Activated CD4-positive, alpha-beta T cell treated with anti-CD3 and anti-CD28 coated beads, Interleukin-2, amount 10 ng/mL, durations not matched to agents 24 days and 14 days (primary cell): Measurements from ENCODE around the gene ELP1. TPM values are rescaled to one million over a fixed set of nuclear protein-coding genes. Genes with fewer than 3 reads are reported as not detected.
"Not testable (repeated sequence)": the region's sequence is repeated elsewhere in the genome, so short reads cannot be mapped to it uniquely, and the experiment has no call there.

Experiments
- DNase-seq: peaks from one replicate; pipeline ENCODE4 v3.0.0; 2022
- H3K27ac Mint-ChIP-seq: one replicate; pipeline ENCODE4 v1.8.0; 2022; ENCODE audit warnings: mild to moderate bottlenecking, mixed read lengths
- H3K27me3 Mint-ChIP-seq: one replicate; pipeline ENCODE4 v1.8.0; 2022; ENCODE audit warnings: mixed read lengths
- H3K36me3 Mint-ChIP-seq: one replicate; pipeline ENCODE4 v1.8.0; 2022; ENCODE audit warnings: low read depth, mild to moderate bottlenecking, mixed read lengths
- H3K4me1 Mint-ChIP-seq: one replicate; pipeline ENCODE4 v1.8.0; 2021; ENCODE audit warnings: mixed read lengths
- H3K4me3 Mint-ChIP-seq: one replicate; pipeline ENCODE4 v1.8.0; 2022; ENCODE audit warnings: mild to moderate bottlenecking, moderate library complexity, mixed read lengths
- H3K9me3 Mint-ChIP-seq: one replicate; pipeline ENCODE4 v1.8.0; 2021; ENCODE audit warnings: mixed read lengths
- intact Hi-C: fragments of 100-400 bp; cut with micrococcal nuclease; formaldehyde crosslinking; loops from one replicate; pipeline ENCODE4 v1.15.1; 2023
- total RNA-seq: library from RNA; stranded (reverse); gene quantifications from 2 replicates; pipeline ENCODE4 v1.2.3, GENCODE V29; 2022

ELP1 gene
- total RNA-seq, 1 donor from 2014 or later, result 35.2 TPM

- no peak for DNase-seq
- H3K36me3 Mint-ChIP-seq, result no peaks in the 10 kb centered on the region
- H3K27ac Mint-ChIP-seq, result no peak within 1 kb of the TSS
- intact Hi-C loops, result no loop called here
- peaks cover 2% of the 10 kb centered on the region for H3K4me1 Mint-ChIP-seq
- no peaks in the 10 kb centered on the region for H3K9me3 Mint-ChIP-seq
- H3K4me3 Mint-ChIP-seq, result no peak within 1 kb of the TSS
- H3K27me3 Mint-ChIP-seq, result no peaks in the 10 kb centered on the region
These were observed 71.9 kb downstream of the ELP1 start, which contains the start of gene ACTL7A for GRCh38 chr9:108861997-108862396. Gene ACTL7A (plus strand): TSS chr9:108862266. CDS start chr9:108862323, 57 bp downstream.

- no peaks in the 10 kb centered on the region for H3K27me3 Mint-ChIP-seq
- no peak overlapping the region for H3K27ac Mint-ChIP-seq
- no peak overlapping the region for H3K4me3 Mint-ChIP-seq
These were observed 72.5 kb downstream of the ELP1 start for GRCh38 chr9:108861464-108861863.

GRCh38 chr9:108860764-108861163, 73.2 kb downstream of the ELP1 start:
- intact Hi-C loops, result no loop called here
- no peak overlapping the region for H3K27ac Mint-ChIP-seq
- H3K4me3 Mint-ChIP-seq, result no peak overlapping the region
- H3K27me3 Mint-ChIP-seq, result no peaks in the 10 kb centered on the region
- no peaks in the 10 kb centered on the region for H3K9me3 Mint-ChIP-seq
- peaks cover 2% of the 10 kb centered on the region for H3K4me1 Mint-ChIP-seq
- no peaks in the 10 kb centered on the region for H3K36me3 Mint-ChIP-seq
- DNase-seq, result no peak

More at GRCh38 chr9:108861464-108861863, 72.5 kb downstream of the ELP1 start:
- intact Hi-C loops, result no loop called here
- Mint-ChIP-seq H3K9me3 (no peaks in the 10 kb centered on the region), H3K36me3 (no peaks in the 10 kb centered on the region), H3K4me1 (peaks cover 2% of the 10 kb centered on the region)
- no peak for DNase-seq

GRCh38 chr9:108860354-108860753, 73.6 kb downstream of the ELP1 start:
- no peaks in the 10 kb centered on the region for H3K27me3 Mint-ChIP-seq
- no peaks in the 10 kb centered on the region for H3K9me3 Mint-ChIP-seq
- H3K36me3 Mint-ChIP-seq, result no peaks in the 10 kb centered on the region
- DNase-seq, result no peak
- no peak overlapping the region for H3K4me3 Mint-ChIP-seq
- intact Hi-C loops, result no loop called here
- H3K4me1 Mint-ChIP-seq, result peaks cover 2% of the 10 kb centered on the region
- H3K27ac Mint-ChIP-seq, result no peak overlapping the region

- H3K27ac Mint-ChIP-seq, result no peak overlapping the region
- intact Hi-C loops, result no loop called here
- H3K9me3 Mint-ChIP-seq, result no peaks in the 10 kb centered on the region
- no peaks in the 10 kb centered on the region for H3K27me3 Mint-ChIP-seq
- H3K4me3 Mint-ChIP-seq, result no peak overlapping the region
- H3K4me1 Mint-ChIP-seq, result peaks cover 2% of the 10 kb centered on the region
- no peak for DNase-seq
- no peaks in the 10 kb centered on the region for H3K36me3 Mint-ChIP-seq
These were observed 74.3 kb downstream of the ELP1 start for GRCh38 chr9:108859459-108860114.

- H3K27me3 Mint-ChIP-seq, result no peaks in the 10 kb centered on the region
- no peak for DNase-seq
- intact Hi-C loops, result no loop called here
- peak overlapping the region; percentile 12 for H3K27ac Mint-ChIP-seq
- H3K4me3 Mint-ChIP-seq, result no peak overlapping the region
- H3K36me3 Mint-ChIP-seq, result no peaks in the 10 kb centered on the region
- no peaks in the 10 kb centered on the region for H3K9me3 Mint-ChIP-seq
- H3K4me1 Mint-ChIP-seq, result peaks cover 2% of the 10 kb centered on the region
These were observed 76.4 kb downstream of the ELP1 start for GRCh38 chr9:108857572-108857971.

- DNase-seq, result no peak
- H3K4me3 Mint-ChIP-seq, result no peak within 1 kb of the TSS
- intact Hi-C loops, result no loop called here
- H3K36me3 Mint-ChIP-seq, result no peaks in the 10 kb centered on the region
- H3K27me3 Mint-ChIP-seq, result peaks cover 2% of the 10 kb centered on the region
- H3K27ac Mint-ChIP-seq, result no peak within 1 kb of the TSS
- no peaks in the 10 kb centered on the region for H3K9me3 Mint-ChIP-seq
- peaks cover 2% of the 10 kb centered on the region for H3K4me1 Mint-ChIP-seq
These were observed 78.0 kb downstream of the ELP1 start, which contains the start of gene ACTL7B for GRCh38 chr9:108855888-108856287. Gene ACTL7B (minus strand): TSS chr9:108855986. CDS start chr9:108855930, 56 bp downstream.

- intact Hi-C loops, result no loop called here
- Mint-ChIP-seq H3K36me3 (no peaks in the 10 kb centered on the region), H3K4me3 (no peak overlapping the region), H3K4me1 (peaks cover 2% of the 10 kb centered on the region), H3K9me3 (no peaks in the 10 kb centered on the region), H3K27me3 (peaks cover 2% of the 10 kb centered on the region), H3K27ac (no peak overlapping the region)
- no peak for DNase-seq
These were observed 78.4 kb downstream of the ELP1 start for GRCh38 chr9:108855529-108855886.

GRCh38 chr9:108854641-108855528, 79.0 kb downstream of the ELP1 start:
- intact Hi-C loops, result no loop called here
- Mint-ChIP-seq H3K9me3 (no peaks in the 10 kb centered on the region), H3K4me3 (no peak overlapping the region), H3K36me3 (no peaks in the 10 kb centered on the region), H3K27ac (no peak overlapping the region), H3K27me3 (peaks cover 2% of the 10 kb centered on the region), H3K4me1 (peaks cover 2% of the 10 kb centered on the region)
- no peak for DNase-seq

GRCh38 chr9:108854094-108854493, 79.8 kb downstream of the ELP1 start:
- Mint-ChIP-seq H3K36me3 (no peaks in the 10 kb centered on the region), H3K4me3 (no peak overlapping the region), H3K27ac (no peak overlapping the region), H3K9me3 (no peaks in the 10 kb centered on the region), H3K27me3 (peaks cover 2% of the 10 kb centered on the region), H3K4me1 (no peaks in the 10 kb centered on the region)
- intact Hi-C loops, result no loop called here
- no peak for DNase-seq

GRCh38 chr9:108852079-108852478, 81.8 kb downstream of the ELP1 start:
- Mint-ChIP-seq H3K4me1 (no peaks in the 10 kb centered on the region), H3K4me3 (no peak overlapping the region), H3K27me3 (peaks cover 2% of the 10 kb centered on the region), H3K36me3 (no peaks in the 10 kb centered on the region), H3K9me3 (no peaks in the 10 kb centered on the region), H3K27ac (no peak overlapping the region)
- intact Hi-C loops, result no loop called here
- DNase-seq, result no peak

- intact Hi-C loops, result no loop called here
- Mint-ChIP-seq H3K36me3 (no peaks in the 10 kb centered on the region), H3K4me1 (no peaks in the 10 kb centered on the region), H3K27ac (no peak overlapping the region), H3K27me3 (peaks cover 4% of the 10 kb centered on the region), H3K4me3 (no peak overlapping the region), H3K9me3 (no peaks in the 10 kb centered on the region)
- DNase-seq, result no peak
These were observed 82.8 kb downstream of the ELP1 start for GRCh38 chr9:108851138-108851537.

GRCh38 chr9:108850293-108850897, 83.5 kb downstream of the ELP1 start:
- intact Hi-C loops, result no loop called here
- no peaks in the 10 kb centered on the region for H3K36me3 Mint-ChIP-seq
- no peak overlapping the region for H3K27ac Mint-ChIP-seq
- no peaks in the 10 kb centered on the region for H3K9me3 Mint-ChIP-seq
- peaks cover 4% of the 10 kb centered on the region for H3K27me3 Mint-ChIP-seq
- no peak overlapping the region for H3K4me3 Mint-ChIP-seq
- H3K4me1 Mint-ChIP-seq, result no peaks in the 10 kb centered on the region
- no peak for DNase-seq

- H3K4me3 Mint-ChIP-seq, H3K9me3 Mint-ChIP-seq, intact Hi-C loops, H3K27ac Mint-ChIP-seq, H3K36me3 Mint-ChIP-seq, H3K27me3 Mint-ChIP-seq, DNase-seq, H3K4me1 Mint-ChIP-seq: not testable (repeated sequence)
These were observed 85.6 kb downstream of the ELP1 start for GRCh38 chr9:108848296-108848695.
